SK-N-SH treated with all-trans-retinoic acid at 6 μM for 48 hours (cell line): ENCODE measurements around the gene NFXL1.

Source experiments
- ARNTL ChIP-seq: fragments of 450-650 bp; formaldehyde crosslinking; IDR thresholded peaks from 2 replicates; pipeline ENCODE4 v1.5.0; 2020; ENCODE audit warnings: low read depth, mild to moderate bottlenecking, moderate library complexity, borderline replicate concordance
- ESRRG ChIP-seq: fragments of 250-450 bp; sonication (Bioruptor Pico); IDR thresholded peaks from 2 replicates; pipeline ENCODE4 v1.6.1; 2021; ENCODE audit warnings: mild to moderate bottlenecking
- RARB ChIP-seq: fragments of 250-450 bp; sonication (Bioruptor Pico); IDR thresholded peaks from 2 replicates; pipeline ENCODE4 v1.8.0; 2021; ENCODE audit warnings: mild to moderate bottlenecking, moderate library complexity
- TOX ChIP-seq: fragments of 250-450 bp; sonication (Bioruptor Pico); IDR thresholded peaks from 2 replicates; pipeline ENCODE4 v1.8.0; 2021; ENCODE audit warnings: mild to moderate bottlenecking, moderate library complexity, borderline replicate concordance
- ZNF565 ChIP-seq: fragments of 450-650 bp; formaldehyde crosslinking; conservative IDR thresholded peaks from 2 replicates; pipeline ENCODE4 v1.5.0; 2020; ENCODE audit warnings: low read depth, mild to moderate bottlenecking, moderate library complexity
- ZNF70 ChIP-seq: fragments of 450-650 bp; formaldehyde crosslinking; IDR thresholded peaks from 2 replicates; pipeline ENCODE4 v1.5.0; 2020; ENCODE audit warnings: mild to moderate bottlenecking, moderate library complexity

DNA sequence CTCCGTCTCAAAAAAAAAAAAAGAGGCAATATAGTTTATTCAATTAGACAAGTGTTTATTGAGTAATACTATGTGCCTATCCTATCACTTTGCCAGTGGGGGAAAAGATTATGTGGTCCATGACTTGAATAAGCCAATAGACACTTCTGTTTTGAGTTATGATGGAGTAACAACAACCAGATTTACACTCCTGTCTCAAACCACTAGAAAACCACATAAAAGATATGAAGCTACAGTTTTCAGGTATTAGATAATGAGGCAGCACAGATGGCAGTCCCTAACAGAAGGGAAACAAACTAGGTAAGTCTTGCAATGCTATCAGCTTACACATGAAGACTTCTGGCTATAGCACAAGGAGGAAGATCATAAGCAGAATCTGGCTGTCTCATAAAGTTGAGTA lies 22.5 kb downstream of the NFXL1 start:
- no peak for TF ChIP-seq RARB (CRISPR knock-in tag)
- no peak for TF ChIP-seq ESRRG (CRISPR knock-in tag)
- TF ChIP-seq TOX, result no peak
- no peak for TF ChIP-seq ZNF565 (CRISPR knock-in tag)
- no peak for TF ChIP-seq ARNTL (CRISPR knock-in tag)
- TF ChIP-seq ZNF70 (CRISPR knock-in tag), result no peak
